WTC11 (cell line): ENCODE data around the gene DAAM2. TPM values are rescaled to one million over a fixed set of nuclear protein-coding genes. Genes with fewer than 3 reads are reported as not detected.

Source experiments
- ATAC-seq: fragments of 200-7000 bp; cut with Tn5 transposase; 2 replicates; pipeline ENCODE4 v1.10.0; 2021; ENCODE audit warnings: mild to moderate bottlenecking, moderate library complexity
- CTCF ChIA-PET: fragments of 300-600 bp; sonication (Branson Sonifier 250); formaldehyde crosslinking; loops from one replicate; lab custom pipeline; 2021; ENCODE audit warnings: antibody characterized with exemption; lab: Charles Lee
- POLR2A ChIA-PET: fragments of 350-600 bp; sonication (Branson Sonifier 250); formaldehyde crosslinking; loops from one replicate; lab custom pipeline; 2021; ENCODE audit warnings: antibody characterized with exemption; lab: Charles Lee
- DNase-seq: peaks from one replicate; pipeline ENCODE4 v3.0.0; 2021; ENCODE audit warnings: low spot score
- H3K27ac Mint-ChIP-seq: 2 replicates; pipeline ENCODE4 v1.8.0; 2021; ENCODE audit warnings: mixed read lengths
- H3K27me3 Mint-ChIP-seq: 2 replicates; pipeline ENCODE4 v1.8.0; 2021; ENCODE audit warnings: low read depth, mild to moderate bottlenecking, moderate library complexity, mixed read lengths
- H3K36me3 Mint-ChIP-seq: 2 replicates; pipeline ENCODE4 v1.8.0; 2021; ENCODE audit warnings: mixed read lengths
- H3K4me1 Mint-ChIP-seq: 2 replicates; pipeline ENCODE4 v1.8.0; 2022; ENCODE audit warnings: mixed read lengths
- H3K4me3 Mint-ChIP-seq: 2 replicates; pipeline ENCODE4 v1.8.0; 2021; ENCODE audit warnings: mild to moderate bottlenecking, moderate library complexity, mixed read lengths
- H3K9me3 Mint-ChIP-seq: 2 replicates; pipeline ENCODE4 v1.8.0; 2021; ENCODE audit warnings: mixed read lengths
- CDX4 ChIP-seq: fragments of 250-450 bp; sonication (Bioruptor Pico); IDR thresholded peaks from 2 replicates; pipeline ENCODE4 v1.9.0; 2021; ENCODE audit warnings: moderate library complexity, mild to moderate bottlenecking, inconsistent platforms, borderline replicate concordance
- CREB1 ChIP-seq: sonication (generic); formaldehyde crosslinking; IDR thresholded peaks from 2 replicates; pipeline ENCODE4 v1.8.0; 2023; ENCODE audit warnings: mild to moderate bottlenecking, missing genetic modification reagents
- CREM ChIP-seq: sonication (generic); formaldehyde crosslinking; IDR thresholded peaks from 2 replicates; pipeline ENCODE4 v1.8.1; 2022; ENCODE audit warnings: mild to moderate bottlenecking, missing genetic modification reagents, moderate library complexity
- ESRRA ChIP-seq: sonication (generic); formaldehyde crosslinking; IDR thresholded peaks from 2 replicates; pipeline ENCODE4 v1.8.1; 2022; ENCODE audit warnings: mild to moderate bottlenecking, missing genetic modification reagents, borderline replicate concordance
- ETV6 ChIP-seq: sonication (generic); formaldehyde crosslinking; IDR thresholded peaks from 2 replicates; pipeline ENCODE4 v1.8.1; 2022; ENCODE audit warnings: mild to moderate bottlenecking, missing genetic modification reagents
- FOXK1 ChIP-seq: sonication (generic); formaldehyde crosslinking; IDR thresholded peaks from 2 replicates; pipeline ENCODE4 v1.8.0; 2022; ENCODE audit warnings: mild to moderate bottlenecking, moderate library complexity, missing genetic modification reagents
- GABPB1 ChIP-seq: sonication (generic); formaldehyde crosslinking; IDR thresholded peaks from 2 replicates; pipeline ENCODE4 v1.8.1; 2023; ENCODE audit warnings: mild to moderate bottlenecking, missing genetic modification reagents
- HMGA2 ChIP-seq: fragments of 250-450 bp; sonication (Bioruptor Pico); IDR thresholded peaks from 2 replicates; pipeline ENCODE4 v1.4.0; 2021; ENCODE audit warnings: mild to moderate bottlenecking, moderate library complexity
- IRF1 ChIP-seq: sonication (generic); formaldehyde crosslinking; IDR thresholded peaks from 2 replicates; pipeline ENCODE4 v1.8.0; 2023; ENCODE audit warnings: missing genetic modification reagents
- MXD4 ChIP-seq: fragments of 250-450 bp; sonication (Bioruptor Pico); IDR thresholded peaks from 2 replicates; pipeline ENCODE4 v1.8.0; 2021; ENCODE audit warnings: mild to moderate bottlenecking, moderate library complexity, borderline replicate concordance
- NFE2L1 ChIP-seq: sonication (generic); formaldehyde crosslinking; IDR thresholded peaks from 2 replicates; pipeline ENCODE4 v1.8.1; 2023; ENCODE audit warnings: missing genetic modification reagents
- NR1H2 ChIP-seq: sonication (generic); formaldehyde crosslinking; IDR thresholded peaks from 2 replicates; pipeline ENCODE4 v1.9.0; 2021; ENCODE audit warnings: mild to moderate bottlenecking, moderate library complexity, missing genetic modification reagents
- RELA ChIP-seq: sonication (generic); formaldehyde crosslinking; IDR thresholded peaks from 2 replicates; pipeline ENCODE4 v1.8.1; 2022; ENCODE audit warnings: missing genetic modification reagents, mild to moderate bottlenecking, borderline replicate concordance
- SP1 ChIP-seq: sonication (generic); formaldehyde crosslinking; conservative IDR thresholded peaks from 2 replicates; pipeline ENCODE4 v1.8.1; 2022; ENCODE audit warnings: missing genetic modification reagents
- STAT6 ChIP-seq: sonication (generic); formaldehyde crosslinking; conservative IDR thresholded peaks from 2 replicates; pipeline ENCODE4 v1.8.1; 2023; ENCODE audit warnings: mild to moderate bottlenecking, low read depth, missing genetic modification reagents, moderate library complexity
- TCF7 ChIP-seq: sonication (generic); formaldehyde crosslinking; IDR thresholded peaks from 2 replicates; pipeline ENCODE4 v1.8.0; 2022; ENCODE audit warnings: mild to moderate bottlenecking, low read depth, missing genetic modification reagents, moderate library complexity
- ZNF281 ChIP-seq: sonication (generic); formaldehyde crosslinking; IDR thresholded peaks from 2 replicates; pipeline ENCODE4 v1.8.0; 2023; ENCODE audit warnings: mild to moderate bottlenecking, missing genetic modification reagents
- ZNF423 ChIP-seq: fragments of 250-450 bp; sonication (Bioruptor Pico); IDR thresholded peaks from 2 replicates; pipeline ENCODE4 v2.1.2; 2022; ENCODE audit warnings: mild to moderate bottlenecking, moderate library complexity
- ZNF512 ChIP-seq: sonication (generic); formaldehyde crosslinking; IDR thresholded peaks from 2 replicates; pipeline ENCODE4 v1.8.1; 2022; ENCODE audit warnings: missing genetic modification reagents, borderline replicate concordance
- total RNA-seq: library from RNA; stranded (reverse); gene quantifications from 3 replicates; pipeline ENCODE4 v1.2.3, GENCODE V29; 2021

Gene DAAM2
- total RNA-seq, 1 experiment from 2014 or later = 2.0 TPM

- Mint-ChIP-seq H3K27ac (no peak overlapping the region), H3K27me3 (no peaks in the 10 kb centered on the region; the same call in none of the 2 replicates), H3K36me3 (peaks cover 9% of the 10 kb centered on the region)
These were observed 109.0 kb downstream of the DAAM2 start for GRCh38 chr6:39901116-39901655.

GRCh38 chr6:39901670-39902069, 109.5 kb downstream of the DAAM2 start:
- Mint-ChIP-seq H3K36me3 (peaks cover 13% of the 10 kb centered on the region), H3K4me3 (no peak overlapping the region), H3K9me3 (no peaks in the 10 kb centered on the region), H3K4me1 (peaks cover 27% of the 10 kb centered on the region), H3K27ac (no peak overlapping the region), H3K27me3 (no peaks in the 10 kb centered on the region; the same call in none of the 2 replicates)
- ChIA-PET POLR2A (no interaction called here), CTCF (no interaction called here)
- ATAC-seq = no peak
- no peak for DNase-seq
- TF ChIP-seq IRF1 (CRISPR knock-in tag) (no peak), GABPB1 (CRISPR knock-in tag) (no peak), STAT6 (no peak), ESRRA (CRISPR knock-in tag) (no peak), MXD4 (no peak), NR1H2 (CRISPR knock-in tag) (no peak)

More at GRCh38 chr6:39901116-39901655, 109.0 kb downstream of the DAAM2 start:
- Mint-ChIP-seq H3K4me1 (peaks cover 27% of the 10 kb centered on the region), H3K9me3 (no peaks in the 10 kb centered on the region)
- CTCF ChIA-PET = no interaction called here
- DNase-seq (no peak), ATAC-seq (no peak)
- POLR2A ChIA-PET = no interaction called here
- TF ChIP-seq STAT6 (no peak), ZNF512 (CRISPR knock-in tag) (no peak), RELA (no peak), ZNF281 (CRISPR knock-in tag) (no peak), ETV6 (CRISPR knock-in tag) (no peak), HMGA2 (CRISPR knock-in tag) (no peak), CDX4 (no peak), CREM (CRISPR knock-in tag) (no peak), FOXK1 (CRISPR knock-in tag) (no peak), NFE2L1 (no peak), SP1 (no peak), CREB1 (no peak), TCF7 (CRISPR knock-in tag) (no peak), MXD4 (no peak), ZNF423 (CRISPR knock-in tag) (no peak)
- TF ChIP-seq, all 79 proteins: peak for 0
- no peak overlapping the region for H3K4me3 Mint-ChIP-seq
